HepG2 (cell line): ENCODE data around the gene ZNF547. TPM values are rescaled to one million over a fixed set of nuclear protein-coding genes. Genes with fewer than 3 reads are reported as not detected.

ENCODE experiments used
- FOXC1 ChIP-seq: sonication (generic); formaldehyde crosslinking; IDR thresholded peaks from 2 replicates; pipeline ENCODE4 v1.8.0; 2022; ENCODE audit warnings: mild to moderate bottlenecking, missing genetic modification reagents, borderline replicate concordance
- MAX ChIP-seq: IDR thresholded peaks from 2 replicates; pipeline ENCODE4 v1.6.1; 2012; ENCODE audit warnings: inconsistent platforms
- PHF5A ChIP-seq: IDR thresholded peaks from one replicate; pipeline ENCODE4 v1.6.1; 2018; ENCODE audit warnings: low read depth, missing genetic modification reagents; ENCODE audit not compliant: unreplicated experiment
- PPARG ChIP-seq: conservative IDR thresholded peaks from 2 replicates; pipeline ENCODE4 v1.6.1; 2016; ENCODE audit warnings: missing biosample characterization, missing genetic modification reagents
- SP5 ChIP-seq: IDR thresholded peaks from 2 replicates; pipeline ENCODE4 v1.6.1; 2016; ENCODE audit warnings: low read depth, borderline replicate concordance
- THAP9 ChIP-seq: sonication (generic); formaldehyde crosslinking; IDR thresholded peaks from 2 replicates; pipeline ENCODE4; 2020; ENCODE audit warnings: missing genetic modification reagents, mild to moderate bottlenecking, borderline replicate concordance
- ZBTB43 ChIP-seq: sonication (generic); formaldehyde crosslinking; conservative IDR thresholded peaks from 2 replicates; pipeline ENCODE4 v1.4.0; 2020; ENCODE audit warnings: missing genetic modification reagents
- ZNF576 ChIP-seq: sonication (generic); formaldehyde crosslinking; IDR thresholded peaks from 2 replicates; pipeline ENCODE4 v1.4.0; 2020; ENCODE audit warnings: mild to moderate bottlenecking, missing genetic modification reagents
- ZUFSP ChIP-seq: sonication (generic); formaldehyde crosslinking; IDR thresholded peaks from 2 replicates; pipeline ENCODE4 v1.9.0; 2021; ENCODE audit warnings: missing genetic modification reagents, mild to moderate bottlenecking, borderline replicate concordance
- polyA plus RNA-seq, 8 experiments: library from polyadenylated mRNA; depleted of rRNA in 3 of 8; stranded (reverse) in 7 of 8; unstranded in 1 of 8; fragments of >200 nt; fragmentation: Illumina TruSeq in 4 of 8; extraction: Trizol in 4 of 8; gene quantifications; 2 replicates each; pipeline versions ENCODE4 v1.2.1 to v1.2.3, GENCODE V29; 2011 to 2016; ENCODE audit warnings: low read depth in 4 of 8, missing spikeins in 1 of 8, mixed read lengths in 1 of 8; ENCODE audit not compliant: insufficient read depth in 1 of 8
- total RNA-seq, 5 experiments: library from RNA; depleted of rRNA; stranded (reverse); fragments of >200 nt; fragmentation: Illumina TruSeq; extraction: Trizol; gene quantifications; 2 replicates each; pipeline ENCODE4 v1.2.3, GENCODE V29; 2016; ENCODE audit warnings: low read depth in 1 of 5

Gene ZNF547
- total and polyA plus RNA-seq, 2 of the 13 experiments (the other 11 are each of a cell fraction or from before 2014, with no cell fraction given), result 2.0 to 2.6 TPM

GRCh38 chr19:57320180-57321084 lies 42.9 kb upstream of the ZNF547 start, which contains the start of gene ZNF543 (continued):
- TF ChIP-seq FOXC1 (CRISPR knock-in tag), result peak; percentile 89; the same call in 1 of the 2 replicates
- no peak for TF ChIP-seq ZUFSP (CRISPR knock-in tag)
- TF ChIP-seq ZBTB43 (CRISPR knock-in tag), result no peak
- TF ChIP-seq ZNF576 (CRISPR knock-in tag), result no peak
- TF ChIP-seq PHF5A, result no peak
- TF ChIP-seq MAX, result peak; percentile 69
- TF ChIP-seq SP5 (CRISPR knock-in tag), result no peak
- TF ChIP-seq THAP9 (CRISPR knock-in tag), result peak; percentile 38; the same call in 1 of the 2 replicates
- no peak for TF ChIP-seq PPARG (CRISPR knock-in tag)
